WTC11 (cell line): ENCODE results near the gene NEK6. TPM values are rescaled to one million over a fixed set of nuclear protein-coding genes. Genes with fewer than 3 reads are reported as not detected.

Experiments
- ATAC-seq: fragments of 200-7000 bp; cut with Tn5 transposase; 2 replicates; pipeline ENCODE4 v1.10.0; 2021; ENCODE audit warnings: mild to moderate bottlenecking, moderate library complexity
- CTCF ChIA-PET: fragments of 300-600 bp; sonication (Branson Sonifier 250); formaldehyde crosslinking; loops from one replicate; lab custom pipeline; 2021; ENCODE audit warnings: antibody characterized with exemption; lab: Charles Lee
- POLR2A ChIA-PET: fragments of 350-600 bp; sonication (Branson Sonifier 250); formaldehyde crosslinking; loops from one replicate; lab custom pipeline; 2021; ENCODE audit warnings: antibody characterized with exemption; lab: Charles Lee
- DNase-seq: peaks from one replicate; pipeline ENCODE4 v3.0.0; 2021; ENCODE audit warnings: low spot score
- H3K27ac Mint-ChIP-seq: 2 replicates; pipeline ENCODE4 v1.8.0; 2021; ENCODE audit warnings: mixed read lengths
- H3K27me3 Mint-ChIP-seq: 2 replicates; pipeline ENCODE4 v1.8.0; 2021; ENCODE audit warnings: low read depth, mild to moderate bottlenecking, moderate library complexity, mixed read lengths
- H3K36me3 Mint-ChIP-seq: 2 replicates; pipeline ENCODE4 v1.8.0; 2021; ENCODE audit warnings: mixed read lengths
- H3K4me1 Mint-ChIP-seq: 2 replicates; pipeline ENCODE4 v1.8.0; 2022; ENCODE audit warnings: mixed read lengths
- H3K4me3 Mint-ChIP-seq: 2 replicates; pipeline ENCODE4 v1.8.0; 2021; ENCODE audit warnings: mild to moderate bottlenecking, moderate library complexity, mixed read lengths
- H3K9me3 Mint-ChIP-seq: 2 replicates; pipeline ENCODE4 v1.8.0; 2021; ENCODE audit warnings: mixed read lengths
- CREM ChIP-seq: sonication (generic); formaldehyde crosslinking; IDR thresholded peaks from 2 replicates; pipeline ENCODE4 v1.8.1; 2022; ENCODE audit warnings: mild to moderate bottlenecking, missing genetic modification reagents, moderate library complexity
- EMX1 ChIP-seq: fragments of 250-450 bp; sonication (Bioruptor Pico); IDR thresholded peaks from 2 replicates; pipeline ENCODE4 v1.8.0; 2021; ENCODE audit warnings: mild to moderate bottlenecking
- ESRRA ChIP-seq: sonication (generic); formaldehyde crosslinking; IDR thresholded peaks from 2 replicates; pipeline ENCODE4 v1.8.1; 2022; ENCODE audit warnings: mild to moderate bottlenecking, missing genetic modification reagents, borderline replicate concordance
- FOXP1 ChIP-seq: sonication (generic); formaldehyde crosslinking; IDR thresholded peaks from 2 replicates; pipeline ENCODE4 v1.8.0; 2022; ENCODE audit warnings: missing genetic modification reagents, mild to moderate bottlenecking, moderate library complexity, borderline replicate concordance
- GABPB1 ChIP-seq: sonication (generic); formaldehyde crosslinking; IDR thresholded peaks from 2 replicates; pipeline ENCODE4 v1.8.1; 2023; ENCODE audit warnings: mild to moderate bottlenecking, missing genetic modification reagents
- JUN ChIP-seq: sonication (generic); formaldehyde crosslinking; IDR thresholded peaks from 2 replicates; pipeline ENCODE4 v1.8.0; 2023; ENCODE audit warnings: mild to moderate bottlenecking, missing genetic modification reagents
- SMAD3 ChIP-seq: sonication (generic); formaldehyde crosslinking; IDR thresholded peaks from 2 replicates; pipeline ENCODE4 v1.8.0; 2022; ENCODE audit warnings: missing genetic modification reagents, mild to moderate bottlenecking, borderline replicate concordance
- SOX15 ChIP-seq: fragments of 250-450 bp; sonication (Bioruptor Pico); IDR thresholded peaks from 2 replicates; pipeline ENCODE4 v1.9.0; 2021; ENCODE audit warnings: mild to moderate bottlenecking
- SP1 ChIP-seq: sonication (generic); formaldehyde crosslinking; conservative IDR thresholded peaks from 2 replicates; pipeline ENCODE4 v1.8.1; 2022; ENCODE audit warnings: missing genetic modification reagents
- TP53 ChIP-seq: sonication (generic); formaldehyde crosslinking; IDR thresholded peaks from 2 replicates; pipeline ENCODE4 v1.8.1; 2023; ENCODE audit warnings: mild to moderate bottlenecking, missing genetic modification reagents
- ZNF121 ChIP-seq: sonication (generic); formaldehyde crosslinking; IDR thresholded peaks from 2 replicates; pipeline ENCODE4 v1.8.0; 2023; ENCODE audit warnings: missing genetic modification reagents
- ZNF232 ChIP-seq: sonication (generic); formaldehyde crosslinking; IDR thresholded peaks from 2 replicates; pipeline ENCODE4 v1.8.0; 2022; ENCODE audit warnings: mild to moderate bottlenecking, missing genetic modification reagents
- ZNF263 ChIP-seq: sonication (generic); formaldehyde crosslinking; IDR thresholded peaks from 2 replicates; pipeline ENCODE4 v1.8.1; 2022; ENCODE audit warnings: low read depth, mild to moderate bottlenecking, moderate library complexity, missing genetic modification reagents
- ZNF671 ChIP-seq: fragments of 250-450 bp; sonication (Bioruptor Pico); IDR thresholded peaks from 2 replicates; pipeline ENCODE4 v1.8.0; 2021; ENCODE audit warnings: mild to moderate bottlenecking
- total RNA-seq: library from RNA; stranded (reverse); gene quantifications from 3 replicates; pipeline ENCODE4 v1.2.3, GENCODE V29; 2021
- TF ChIP-seq, protein P1 (sequence below): sonication (generic); formaldehyde crosslinking; conservative IDR thresholded peaks from 2 replicates; pipeline ENCODE4 v1.8.1; 2022; ENCODE audit warnings: mild to moderate bottlenecking, missing genetic modification reagents
- TF ChIP-seq, protein P2 (sequence below): sonication (generic); formaldehyde crosslinking; IDR thresholded peaks from 2 replicates; pipeline ENCODE4 v1.8.0; 2023; ENCODE audit warnings: missing genetic modification reagents
- TF ChIP-seq, protein P3 (sequence below): fragments of 200-600 bp; IDR thresholded peaks from 2 replicates; pipeline ENCODE4 v1.8.0; 2022; ENCODE audit warnings: antibody characterized with exemption
- TF ChIP-seq, protein P4 (sequence below): sonication (generic); formaldehyde crosslinking; IDR thresholded peaks from 2 replicates; pipeline ENCODE4 v1.8.1; 2023; ENCODE audit warnings: mild to moderate bottlenecking, moderate library complexity, missing genetic modification reagents
- TF ChIP-seq, protein P5 (sequence below): sonication (generic); formaldehyde crosslinking; IDR thresholded peaks from 2 replicates; pipeline ENCODE4 v1.8.1; 2022; ENCODE audit warnings: low read depth, missing genetic modification reagents, borderline replicate concordance

The NEK6 gene
- total RNA-seq, 1 experiment from 2014 or later = 23.0 TPM

DNA sequence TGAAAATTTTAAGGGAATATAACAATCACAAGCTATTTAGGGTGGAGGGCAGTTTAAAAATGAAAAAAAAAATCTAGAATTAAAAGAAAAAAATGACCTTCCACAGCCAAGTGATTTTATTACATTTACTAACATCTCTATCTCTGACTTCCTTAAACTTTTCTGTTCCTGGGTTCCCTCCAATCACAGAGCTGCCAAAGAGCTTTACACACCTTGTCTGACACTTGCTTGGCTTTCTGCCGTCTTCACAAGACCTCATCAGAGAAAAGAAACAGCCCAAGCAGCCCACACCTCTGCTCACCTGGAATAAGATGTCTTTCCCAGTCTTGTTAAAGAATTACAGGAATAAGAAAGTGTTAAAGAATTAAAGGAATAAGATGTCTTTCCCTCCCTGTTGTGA is 118.6 kb downstream of the NEK6 start:
- Mint-ChIP-seq H3K9me3 (peaks cover 6% of the 10 kb centered on the region), H3K4me3 (no peak overlapping the region), H3K4me1 (peaks cover 8% of the 10 kb centered on the region), H3K36me3 (peaks cover 19% of the 10 kb centered on the region), H3K27me3 (no peaks in the 10 kb centered on the region), H3K27ac (no peak overlapping the region)
- POLR2A ChIA-PET = no interaction called here
- DNase-seq = no peak
- ATAC-seq = no peak
- CTCF ChIA-PET = interaction anchor here (0.6 to 1.8 kb wide), 5 partner anchors 8 to 464 kb away, joined by 3 to 5 read pairs (median 3); no protein-coding TSS in a partner anchor
- TF ChIP-seq, protein P1, sequence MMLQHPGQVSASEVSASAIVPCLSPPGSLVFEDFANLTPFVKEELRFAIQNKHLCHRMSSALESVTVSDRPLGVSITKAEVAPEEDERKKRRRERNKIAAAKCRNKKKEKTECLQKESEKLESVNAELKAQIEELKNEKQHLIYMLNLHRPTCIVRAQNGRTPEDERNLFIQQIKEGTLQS (CRISPR knock-in tag) = no peak
- TF ChIP-seq SMAD3 (CRISPR knock-in tag) (no peak), ZNF121 (no peak), SP1 (CRISPR knock-in tag) (no peak), ZNF232 (CRISPR knock-in tag) (no peak), JUN (no peak)
- TF ChIP-seq, protein P2, sequence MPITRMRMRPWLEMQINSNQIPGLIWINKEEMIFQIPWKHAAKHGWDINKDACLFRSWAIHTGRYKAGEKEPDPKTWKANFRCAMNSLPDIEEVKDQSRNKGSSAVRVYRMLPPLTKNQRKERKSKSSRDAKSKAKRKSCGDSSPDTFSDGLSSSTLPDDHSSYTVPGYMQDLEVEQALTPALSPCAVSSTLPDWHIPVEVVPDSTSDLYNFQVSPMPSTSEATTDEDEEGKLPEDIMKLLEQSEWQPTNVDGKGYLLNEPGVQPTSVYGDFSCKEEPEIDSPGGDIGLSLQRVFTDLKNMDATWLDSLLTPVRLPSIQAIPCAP (CRISPR knock-in tag) = no peak

DNA sequence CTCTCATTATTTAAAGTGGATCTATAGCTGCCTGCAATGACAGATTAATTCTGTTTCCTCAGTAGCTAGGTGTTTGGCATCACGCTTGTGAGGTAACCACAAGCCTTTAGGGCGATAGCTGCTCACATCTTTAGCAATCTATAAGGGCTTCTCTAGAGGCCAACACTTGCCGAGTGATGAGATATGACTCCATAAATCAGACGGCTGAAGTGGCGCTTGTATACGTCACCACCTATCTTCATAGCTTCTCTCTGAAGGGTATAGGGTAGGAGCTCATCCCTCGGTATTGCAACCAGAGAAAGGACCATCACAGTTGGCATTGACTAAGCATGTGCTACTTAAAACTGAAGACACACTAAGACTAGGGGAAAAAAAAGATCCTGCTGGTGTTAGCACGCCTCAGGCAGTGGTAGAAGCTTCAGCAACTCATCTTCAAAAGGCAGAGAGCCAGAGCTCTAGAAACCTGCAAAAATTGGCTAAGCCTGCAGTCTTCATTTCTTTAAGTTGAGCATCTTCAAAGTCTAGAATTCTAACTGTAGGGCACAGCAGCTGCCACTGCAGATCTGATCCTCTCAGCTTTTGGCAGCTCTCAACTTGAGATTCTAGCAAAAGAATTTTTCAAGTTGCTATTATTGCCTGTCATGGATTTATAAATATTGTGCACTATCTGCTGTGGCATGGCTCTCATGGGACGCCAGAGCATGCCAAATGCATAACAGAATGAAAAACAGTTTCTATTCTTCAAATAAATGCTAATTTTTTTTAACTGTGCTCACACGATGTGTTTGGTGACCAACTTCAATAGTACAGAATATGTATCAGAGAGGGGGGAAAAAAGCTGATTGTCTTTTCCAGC is 120.0 kb downstream of the NEK6 start:
- DNase-seq (no peak), ATAC-seq (no peak)
- ChIA-PET CTCF (interaction anchor here (2.3 kb wide), 1 partner anchor 9 kb away, joined by 12 read pairs; no protein-coding TSS in a partner anchor), POLR2A (no interaction called here)
- Mint-ChIP-seq H3K9me3 (peaks cover 6% of the 10 kb centered on the region), H3K4me1 (no peaks in the 10 kb centered on the region), H3K4me3 (no peak overlapping the region), H3K27me3 (no peaks in the 10 kb centered on the region), H3K36me3 (peaks cover 19% of the 10 kb centered on the region), H3K27ac (no peak overlapping the region)
- TF ChIP-seq, protein P3, sequence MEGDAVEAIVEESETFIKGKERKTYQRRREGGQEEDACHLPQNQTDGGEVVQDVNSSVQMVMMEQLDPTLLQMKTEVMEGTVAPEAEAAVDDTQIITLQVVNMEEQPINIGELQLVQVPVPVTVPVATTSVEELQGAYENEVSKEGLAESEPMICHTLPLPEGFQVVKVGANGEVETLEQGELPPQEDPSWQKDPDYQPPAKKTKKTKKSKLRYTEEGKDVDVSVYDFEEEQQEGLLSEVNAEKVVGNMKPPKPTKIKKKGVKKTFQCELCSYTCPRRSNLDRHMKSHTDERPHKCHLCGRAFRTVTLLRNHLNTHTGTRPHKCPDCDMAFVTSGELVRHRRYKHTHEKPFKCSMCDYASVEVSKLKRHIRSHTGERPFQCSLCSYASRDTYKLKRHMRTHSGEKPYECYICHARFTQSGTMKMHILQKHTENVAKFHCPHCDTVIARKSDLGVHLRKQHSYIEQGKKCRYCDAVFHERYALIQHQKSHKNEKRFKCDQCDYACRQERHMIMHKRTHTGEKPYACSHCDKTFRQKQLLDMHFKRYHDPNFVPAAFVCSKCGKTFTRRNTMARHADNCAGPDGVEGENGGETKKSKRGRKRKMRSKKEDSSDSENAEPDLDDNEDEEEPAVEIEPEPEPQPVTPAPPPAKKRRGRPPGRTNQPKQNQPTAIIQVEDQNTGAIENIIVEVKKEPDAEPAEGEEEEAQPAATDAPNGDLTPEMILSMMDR = no peak
- no peak for TF ChIP-seq ESRRA (CRISPR knock-in tag)
- no peak for TF ChIP-seq ZNF263 (CRISPR knock-in tag)
- no peak for TF ChIP-seq SOX15
- TF ChIP-seq ZNF671 = no peak
- no peak for TF ChIP-seq SP1 (CRISPR knock-in tag)
- TF ChIP-seq, protein P4, sequence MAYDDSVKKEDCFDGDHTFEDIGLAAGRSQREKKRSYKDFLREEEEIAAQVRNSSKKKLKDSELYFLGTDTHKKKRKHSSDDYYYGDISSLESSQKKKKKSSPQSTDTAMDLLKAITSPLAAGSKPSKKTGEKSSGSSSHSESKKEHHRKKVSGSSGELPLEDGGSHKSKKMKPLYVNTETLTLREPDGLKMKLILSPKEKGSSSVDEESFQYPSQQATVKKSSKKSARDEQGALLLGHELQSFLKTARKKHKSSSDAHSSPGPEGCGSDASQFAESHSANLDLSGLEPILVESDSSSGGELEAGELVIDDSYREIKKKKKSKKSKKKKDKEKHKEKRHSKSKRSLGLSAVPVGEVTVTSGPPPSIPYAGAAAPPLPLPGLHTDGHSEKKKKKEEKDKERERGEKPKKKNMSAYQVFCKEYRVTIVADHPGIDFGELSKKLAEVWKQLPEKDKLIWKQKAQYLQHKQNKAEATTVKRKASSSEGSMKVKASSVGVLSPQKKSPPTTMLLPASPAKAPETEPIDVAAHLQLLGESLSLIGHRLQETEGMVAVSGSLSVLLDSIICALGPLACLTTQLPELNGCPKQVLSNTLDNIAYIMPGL (CRISPR knock-in tag) = no peak
- no peak for TF ChIP-seq EMX1
- TF ChIP-seq FOXP1 = no peak
- no peak for TF ChIP-seq TP53 (CRISPR knock-in tag)
- TF ChIP-seq CREM (CRISPR knock-in tag) = no peak
- TF ChIP-seq, protein P5, sequence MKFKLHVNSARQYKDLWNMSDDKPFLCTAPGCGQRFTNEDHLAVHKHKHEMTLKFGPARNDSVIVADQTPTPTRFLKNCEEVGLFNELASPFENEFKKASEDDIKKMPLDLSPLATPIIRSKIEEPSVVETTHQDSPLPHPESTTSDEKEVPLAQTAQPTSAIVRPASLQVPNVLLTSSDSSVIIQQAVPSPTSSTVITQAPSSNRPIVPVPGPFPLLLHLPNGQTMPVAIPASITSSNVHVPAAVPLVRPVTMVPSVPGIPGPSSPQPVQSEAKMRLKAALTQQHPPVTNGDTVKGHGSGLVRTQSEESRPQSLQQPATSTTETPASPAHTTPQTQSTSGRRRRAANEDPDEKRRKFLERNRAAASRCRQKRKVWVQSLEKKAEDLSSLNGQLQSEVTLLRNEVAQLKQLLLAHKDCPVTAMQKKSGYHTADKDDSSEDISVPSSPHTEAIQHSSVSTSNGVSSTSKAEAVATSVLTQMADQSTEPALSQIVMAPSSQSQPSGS (CRISPR knock-in tag) = no peak
- TF ChIP-seq GABPB1 (CRISPR knock-in tag) = no peak
